PFSK-1 (cell line): Measurements from ENCODE around the gene CBFB.

ENCODE experiments used
- FOXP2 ChIP-seq: optimal IDR thresholded peaks from 2 replicates; pipeline ENCODE3; 2011; ENCODE audit warnings: borderline replicate concordance, control low read depth, inconsistent platforms; ENCODE audit not compliant: insufficient read depth; ENCODE audit errors: extremely low read length, extremely low read depth
- POLR2AphosphoS5 ChIP-seq: IDR thresholded peaks from 2 replicates; pipeline ENCODE4 v1.6.1; 2012; ENCODE audit warnings: low read depth, mild to moderate bottlenecking, control low read depth, low read length, moderate library complexity
- REST ChIP-seq, 2 experiments: IDR thresholded peaks; 2 replicates each; pipeline versions ENCODE4 v1.6.1 to v1.8.0; 2011 to 2012; ENCODE audit warnings: low read depth in 2 of 2, low read length in 2 of 2, control low read depth in 1 of 2, inconsistent platforms in 1 of 2, mild to moderate bottlenecking in 1 of 2, moderate library complexity in 1 of 2; ENCODE audit not compliant: insufficient read depth in 1 of 2
- SIN3A ChIP-seq: IDR thresholded peaks from 2 replicates; pipeline ENCODE4 v1.6.1; 2012; ENCODE audit warnings: mild to moderate bottlenecking, low read length, moderate library complexity, borderline replicate concordance; ENCODE audit not compliant: insufficient read depth
- TAF1 ChIP-seq: IDR thresholded peaks from 2 replicates; pipeline ENCODE4 v1.6.1; 2012; ENCODE audit warnings: low read length, control low read depth, borderline replicate concordance; ENCODE audit not compliant: insufficient read depth

- no peak for TF ChIP-seq POLR2AphosphoS5
- no peak for TF ChIP-seq TAF1
- no peak for TF ChIP-seq SIN3A
- TF ChIP-seq REST (IDR thresholded peaks at IDR 0.05; ENCODE audit: insufficient read depth in 1 of 2, low read depth in 2 of 2, low read length in 2 of 2) = no peak
- no peak for TF ChIP-seq FOXP2
These were observed 59.6 kb downstream of the CBFB start for GRCh38 chr16:67088551-67088950.
